HFF-Myc (cell line): ENCODE measurements around the gene CRB1.

Source experiments
- DNase-seq: peaks from one replicate; pipeline ENCODE4 v3.0.0-alpha.2; 2011; ENCODE audit warnings: low read depth; ENCODE audit errors: extremely low read depth
- H3K4me3 ChIP-seq: replicated peaks from 2 replicates; pipeline ENCODE4 v1.5.1; 2011; ENCODE audit warnings: low read depth, mild to moderate bottlenecking, control low read depth, low read length
- CTCF ChIP-seq: IDR thresholded peaks from 2 replicates; pipeline ENCODE4 v1.5.1; 2012; ENCODE audit warnings: mild to moderate bottlenecking, low read depth, low read length, control low read depth; ENCODE audit errors: missing control alignments

Gene CRB1

GRCh38 chr1:197287863-197288262 lies 19.8 kb downstream of the CRB1 start:
- no peak overlapping the region for H3K4me3 ChIP-seq
- no peak for DNase-seq
- TF ChIP-seq CTCF: no peak

GRCh38 chr1:197302775-197303174 lies 34.7 kb downstream of the CRB1 start:
- H3K4me3 ChIP-seq: no peak overlapping the region
- TF ChIP-seq CTCF: no peak
- no peak for DNase-seq

- H3K4me3 ChIP-seq: no peak overlapping the region
- no peak for DNase-seq
- no peak for TF ChIP-seq CTCF
Observed at GRCh38 chr1:197303463-197303862, 35.4 kb downstream of the CRB1 start.

GRCh38 chr1:197304638-197305200 lies 36.7 kb downstream of the CRB1 start:
- TF ChIP-seq CTCF: no peak
- DNase-seq: no peak
- no peak overlapping the region for H3K4me3 ChIP-seq

- DNase-seq: no peak
- TF ChIP-seq CTCF: no peak
- H3K4me3 ChIP-seq: no peak overlapping the region
Observed at GRCh38 chr1:197305925-197306324, 37.9 kb downstream of the CRB1 start.

GRCh38 chr1:197306381-197307062 lies 38.5 kb downstream of the CRB1 start:
- no peak for TF ChIP-seq CTCF
- no peak overlapping the region for H3K4me3 ChIP-seq
- DNase-seq: no peak
